ENCODE results near the gene USP31. TPM values are rescaled to one million over a fixed set of nuclear protein-coding genes. Genes with fewer than 3 reads are reported as not detected.

USP31 gene
- total RNA-seq, 6 experiments from 2014 or later: 7.1 to 12.8 (median 9.0) TPM

GRCh38 chr16:23064639-23065038, 84.6 kb downstream of the USP31 start:
- intact Hi-C loops (cut with DNase I): no loop called here
- no peak for TF ChIP-seq POLR2A (IDR thresholded peaks at IDR 0.05)
- TF ChIP-seq CTCF (IDR thresholded peaks at IDR 0.05): no peak
- no peak for ATAC-seq

GRCh38 chr16:23062524-23062923, 86.7 kb downstream of the USP31 start:
- WGBS (ENCODE audit: insufficient coverage, low coverage, low lambda C conversion rate, missing lambda C conversion rate): 73% methylated on average over 2 of the region's 5 CpGs
- TF ChIP-seq POLR2A (IDR thresholded peaks at IDR 0.05) (no peak), CTCF (IDR thresholded peaks at IDR 0.05) (no peak)
- no peak for DNase-seq
- Histone ChIP-seq H3K27ac (no peak overlapping the region), H3K9me3 (no peaks in the 10 kb centered on the region), H3K4me3 (no peak overlapping the region), H3K4me1 (no peaks in the 10 kb centered on the region), H3K27me3 (no peaks in the 10 kb centered on the region), H3K36me3 (peaks cover 0 to 3% (median 1%) of the 10 kb centered on the region in 4 donors)
- intact Hi-C loops (cut with DNase I): no loop called here
- ATAC-seq: no peak

More at GRCh38 chr16:23064639-23065038, 84.6 kb downstream of the USP31 start:
- no peak for DNase-seq
- WGBS (ENCODE audit: insufficient coverage, low coverage, low lambda C conversion rate, missing lambda C conversion rate): 58% methylated on average over 9 of the region's 9 CpGs
- no peak overlapping the region for H3K4me3 ChIP-seq
- H3K9me3 ChIP-seq: no peaks in the 10 kb centered on the region
- H3K36me3 ChIP-seq: peaks cover 1 to 24% (median 14%) of the 10 kb centered on the region in 4 donors
- H3K27ac ChIP-seq: no peak overlapping the region
- H3K27me3 ChIP-seq: no peaks in the 10 kb centered on the region
- H3K4me1 ChIP-seq: no peaks in the 10 kb centered on the region

- DNase-seq (no peak), ATAC-seq (no peak)
- Histone ChIP-seq H3K9me3 (no peaks in the 10 kb centered on the region), H3K36me3 (no peaks in the 10 kb centered on the region), H3K27ac (no peak overlapping the region), H3K4me3 (no peak overlapping the region), H3K27me3 (no peaks in the 10 kb centered on the region), H3K4me1 (no peaks in the 10 kb centered on the region)
- 82% methylated on average over 7 of the region's 7 CpGs for WGBS (ENCODE audit: insufficient coverage, low coverage, low lambda C conversion rate, missing lambda C conversion rate)
- no peak for TF ChIP-seq POLR2A (IDR thresholded peaks at IDR 0.05)
- TF ChIP-seq CTCF (IDR thresholded peaks at IDR 0.05): no peak
- intact Hi-C loops (cut with DNase I): no loop called here
These were observed 87.6 kb downstream of the USP31 start for GRCh38 chr16:23061669-23062068.

GRCh38 chr16:23060458-23061320, 88.6 kb downstream of the USP31 start:
- no peak for TF ChIP-seq POLR2A (IDR thresholded peaks at IDR 0.05)
- TF ChIP-seq CTCF (IDR thresholded peaks at IDR 0.05): peak; percentile 70 to 85 (median 76)
- no peaks in the 10 kb centered on the region for H3K27me3 ChIP-seq
- H3K9me3 ChIP-seq: no peaks in the 10 kb centered on the region
- DNase-seq: peak in 2 of 3 donors; percentile 48 to 63
- WGBS (ENCODE audit: insufficient coverage, low coverage, low lambda C conversion rate, missing lambda C conversion rate): 21% methylated on average over 9 of the region's 9 CpGs
- peak; percentile 95 to 99 (median 98) for ATAC-seq
- H3K36me3 ChIP-seq: no peaks in the 10 kb centered on the region
- H3K27ac ChIP-seq: no peak overlapping the region
- H3K4me1 ChIP-seq: no peaks in the 10 kb centered on the region
- intact Hi-C loops (cut with DNase I): no loop called here
- H3K4me3 ChIP-seq: no peak overlapping the region

Data from right lobe of liver (tissue), 6 donors.